ENCODE measurements around the gene PCSK4. TPM values are rescaled to one million over a fixed set of nuclear protein-coding genes. Genes with fewer than 3 reads are reported as not detected.

PCSK4 gene
- total and polyA plus RNA-seq, 9 donors, result 0.83 to 9.4 (median 1.9) TPM; not detected in 1

DNA sequence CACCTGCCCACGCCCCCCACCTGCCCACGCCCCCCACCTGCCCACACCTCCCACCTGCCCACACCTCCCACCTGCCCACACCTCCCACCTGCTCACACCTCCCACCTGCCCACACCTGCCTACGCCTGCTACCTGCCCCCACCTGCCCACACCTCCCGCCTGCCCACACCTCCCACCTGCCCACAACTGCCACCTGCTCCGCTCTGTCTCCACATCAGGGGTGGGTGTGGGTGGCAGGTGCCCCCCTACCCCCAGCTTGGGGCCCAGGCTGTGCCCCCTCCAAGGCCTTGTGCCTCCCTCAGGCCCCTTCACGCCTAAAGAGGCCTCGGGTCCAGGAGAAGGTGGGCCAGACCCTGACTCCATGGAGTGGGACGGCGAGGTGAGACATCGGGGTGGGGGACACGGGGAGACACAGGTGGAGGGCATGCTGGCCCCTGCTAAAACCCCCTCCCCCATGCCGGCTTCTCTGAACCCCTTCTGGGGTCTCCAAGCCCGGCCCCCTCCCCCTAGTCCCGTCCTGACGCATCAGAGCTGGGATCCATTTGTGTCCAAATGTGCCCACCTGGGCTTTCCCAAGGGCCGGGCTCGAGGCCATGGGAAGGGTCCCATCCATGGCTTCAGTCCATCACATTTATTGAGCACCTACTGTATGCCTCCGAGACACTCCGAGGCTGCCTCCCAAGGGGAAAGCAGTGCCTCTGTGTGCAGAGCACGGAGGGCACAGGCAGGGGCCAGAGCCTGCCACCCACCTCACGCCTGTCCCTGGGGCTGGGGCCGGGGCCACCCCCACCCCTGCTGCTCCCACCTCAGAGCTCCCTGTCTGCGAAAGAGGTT lies 38.7 kb upstream of the PCSK4 start:
- Histone ChIP-seq H3K4me3 (no peak overlapping the region), H3K36me3 (no peaks in the 10 kb centered on the region), H3K9me3 (no peaks in the 10 kb centered on the region), H3K4me1 (ENCODE audit: insufficient read depth) (peaks cover 3% of the 10 kb centered on the region), H3K27me3 (no peaks in the 10 kb centered on the region), H3K27ac (no peak overlapping the region)
- TF ChIP-seq EP300 (IDR thresholded peaks at IDR 0.05), result no peak
- TF ChIP-seq, protein P1, sequence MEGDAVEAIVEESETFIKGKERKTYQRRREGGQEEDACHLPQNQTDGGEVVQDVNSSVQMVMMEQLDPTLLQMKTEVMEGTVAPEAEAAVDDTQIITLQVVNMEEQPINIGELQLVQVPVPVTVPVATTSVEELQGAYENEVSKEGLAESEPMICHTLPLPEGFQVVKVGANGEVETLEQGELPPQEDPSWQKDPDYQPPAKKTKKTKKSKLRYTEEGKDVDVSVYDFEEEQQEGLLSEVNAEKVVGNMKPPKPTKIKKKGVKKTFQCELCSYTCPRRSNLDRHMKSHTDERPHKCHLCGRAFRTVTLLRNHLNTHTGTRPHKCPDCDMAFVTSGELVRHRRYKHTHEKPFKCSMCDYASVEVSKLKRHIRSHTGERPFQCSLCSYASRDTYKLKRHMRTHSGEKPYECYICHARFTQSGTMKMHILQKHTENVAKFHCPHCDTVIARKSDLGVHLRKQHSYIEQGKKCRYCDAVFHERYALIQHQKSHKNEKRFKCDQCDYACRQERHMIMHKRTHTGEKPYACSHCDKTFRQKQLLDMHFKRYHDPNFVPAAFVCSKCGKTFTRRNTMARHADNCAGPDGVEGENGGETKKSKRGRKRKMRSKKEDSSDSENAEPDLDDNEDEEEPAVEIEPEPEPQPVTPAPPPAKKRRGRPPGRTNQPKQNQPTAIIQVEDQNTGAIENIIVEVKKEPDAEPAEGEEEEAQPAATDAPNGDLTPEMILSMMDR (IDR thresholded peaks at IDR 0.05), result no peak
- TF ChIP-seq POLR2A (IDR thresholded peaks at IDR 0.05), result no peak
- DNase-seq, result peak in 1 of 5 donors; percentile 19
- WGBS, 3 donors, result 75 to 86% (median 81%) methylated on average over 21 to 23 of the region's 23 CpGs
- intact Hi-C loops (cut with DNase I), result no loop called here

DNA sequence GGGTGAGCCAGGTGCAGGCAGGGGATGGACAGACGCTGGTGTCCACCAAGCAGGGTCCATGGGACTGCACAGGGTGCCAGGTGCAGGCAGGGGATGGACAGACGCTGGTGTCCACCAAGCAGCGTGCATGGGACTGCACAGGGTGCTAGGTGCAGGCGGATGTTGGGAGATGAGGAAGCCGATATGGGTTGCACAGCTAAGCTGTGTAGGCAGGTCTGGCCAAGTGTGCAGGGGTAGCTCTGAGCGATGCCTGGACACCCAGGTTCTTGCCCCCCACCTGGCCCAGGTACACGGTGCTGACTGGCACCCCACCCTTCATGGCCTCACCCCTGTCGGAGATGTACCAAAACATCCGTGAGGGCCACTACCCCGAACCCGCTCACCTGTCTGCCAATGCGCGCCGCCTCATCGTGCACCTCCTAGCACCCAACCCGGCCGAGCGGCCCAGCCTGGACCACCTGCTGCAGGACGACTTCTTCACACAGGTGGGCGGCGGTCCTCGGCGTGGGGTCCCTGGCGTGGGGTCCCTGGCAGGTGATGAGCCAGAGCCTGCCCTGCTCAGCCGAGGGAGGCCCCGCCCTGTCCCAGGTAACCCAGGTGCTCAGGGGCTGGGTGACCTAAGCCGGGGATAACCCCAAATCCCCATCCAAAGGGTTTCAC lies 37.6 kb upstream of the PCSK4 start:
- Histone ChIP-seq H3K36me3 (no peaks in the 10 kb centered on the region), H3K4me1 (ENCODE audit: insufficient read depth) (peaks cover 3% of the 10 kb centered on the region), H3K9me3 (no peaks in the 10 kb centered on the region), H3K4me3 (no peak overlapping the region), H3K27ac (no peak overlapping the region), H3K27me3 (no peaks in the 10 kb centered on the region)
- intact Hi-C loops (cut with DNase I), result no loop called here
- no peak for DNase-seq
- TF ChIP-seq POLR2A (IDR thresholded peaks at IDR 0.05) (no peak), EP300 (IDR thresholded peaks at IDR 0.05) (no peak)
- TF ChIP-seq, protein P1 (IDR thresholded peaks at IDR 0.05), result no peak
- 77 to 80% (median 77%) methylated on average over 26 to 27 of the region's 27 CpGs for WGBS, 3 donors

DNA sequence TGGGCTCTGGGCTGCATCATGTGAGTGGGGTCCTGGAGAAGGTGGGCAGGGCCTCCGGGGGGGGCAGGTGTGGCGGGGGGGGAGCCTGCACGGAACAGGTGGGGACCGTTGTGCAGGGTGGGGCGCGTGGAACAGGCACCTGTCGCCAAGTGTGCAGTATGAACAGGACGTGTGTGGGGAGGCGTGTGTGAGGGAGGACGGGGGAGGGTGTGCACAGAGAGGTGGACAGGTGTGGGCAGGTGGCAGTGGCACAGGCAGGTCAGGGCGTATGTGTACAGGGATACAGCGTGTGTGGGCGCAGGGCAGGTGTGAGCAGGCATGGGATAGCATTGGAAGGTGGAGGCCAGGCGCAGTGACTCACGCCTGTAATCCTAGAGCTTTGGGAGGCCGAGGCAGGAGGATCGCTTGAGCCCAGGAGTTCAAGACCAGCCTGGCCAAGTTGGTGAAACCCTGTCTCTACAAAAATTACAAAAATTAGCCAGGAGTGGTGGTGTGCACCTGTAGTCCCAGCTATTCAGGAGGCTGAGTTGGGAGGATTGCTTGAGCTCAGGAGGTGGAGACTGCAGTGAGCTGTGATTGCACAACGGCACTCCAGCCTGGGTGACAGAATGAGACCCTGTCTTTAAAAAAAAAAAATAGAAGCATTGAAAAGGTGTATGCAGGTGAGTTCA lies 37.0 kb upstream of the PCSK4 start:
- DNase-seq, result no peak
- 75 to 85% (median 78%) methylated on average over 18 of the region's 18 CpGs for WGBS, 3 donors
- TF ChIP-seq EP300 (IDR thresholded peaks at IDR 0.05) (no peak), POLR2A (IDR thresholded peaks at IDR 0.05) (no peak)
- TF ChIP-seq, protein P1 (IDR thresholded peaks at IDR 0.05), result no peak
- Histone ChIP-seq H3K9me3 (no peaks in the 10 kb centered on the region), H3K27me3 (no peaks in the 10 kb centered on the region), H3K4me3 (no peak overlapping the region), H3K4me1 (ENCODE audit: insufficient read depth) (peaks cover 3% of the 10 kb centered on the region), H3K27ac (no peak overlapping the region), H3K36me3 (no peaks in the 10 kb centered on the region)
- intact Hi-C loops (cut with DNase I), result no loop called here

DNA sequence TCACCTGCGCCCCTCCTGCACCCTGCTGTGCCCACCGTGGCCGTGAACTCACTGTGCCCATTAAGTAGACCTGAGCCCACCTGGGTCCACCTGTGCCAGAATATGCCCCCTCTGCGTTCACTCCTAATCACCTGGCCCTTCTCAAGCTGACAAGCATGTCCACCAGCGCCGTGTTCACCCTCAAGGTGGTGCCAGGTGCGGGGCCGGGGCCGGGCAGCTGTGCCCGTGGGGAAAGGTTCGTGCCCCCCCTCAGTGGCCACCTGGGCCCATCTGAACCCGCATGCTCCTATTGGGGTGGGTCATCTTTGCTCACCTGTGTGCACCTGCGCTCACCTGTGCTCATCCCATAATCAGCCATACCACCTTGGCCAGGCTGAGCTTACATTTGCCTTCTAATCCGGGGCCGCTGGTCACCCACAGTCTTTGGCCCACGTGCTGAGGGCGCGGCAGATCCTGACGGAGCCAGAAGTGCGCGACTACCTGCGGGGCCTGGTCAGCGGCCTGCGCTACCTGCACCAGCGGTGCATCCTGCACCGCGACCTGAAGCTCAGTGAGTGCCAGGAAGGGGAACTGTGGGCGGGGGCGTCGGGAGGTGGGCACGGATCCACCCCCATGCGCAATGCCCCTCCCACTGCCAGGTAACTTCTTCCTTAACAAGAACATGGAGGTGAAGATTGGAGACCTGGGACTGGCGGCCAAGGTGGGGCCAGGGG lies 36.1 kb upstream of the PCSK4 start:
- no peak overlapping the region for H3K27ac ChIP-seq
- DNase-seq, result no peak
- no peak overlapping the region for H3K4me3 ChIP-seq
- TF ChIP-seq EP300 (IDR thresholded peaks at IDR 0.05), result no peak
- TF ChIP-seq, protein P1 (IDR thresholded peaks at IDR 0.05), result no peak
- TF ChIP-seq POLR2A (IDR thresholded peaks at IDR 0.05), result no peak
- H3K27me3 ChIP-seq, result no peaks in the 10 kb centered on the region
- intact Hi-C loops (cut with DNase I), result no loop called here
- H3K4me1 ChIP-seq (ENCODE audit: insufficient read depth), result peaks cover 3% of the 10 kb centered on the region
- H3K36me3 ChIP-seq, result no peaks in the 10 kb centered on the region
- WGBS, 3 donors, result 77 to 85% (median 81%) methylated on average over 33 of the region's 33 CpGs
- no peaks in the 10 kb centered on the region for H3K9me3 ChIP-seq
